SHP77 treated with DMSO at 0.1 percent for 48 hours (cell line): ENCODE data around the gene CEP162.
"Not testable (repeated sequence)": the region's sequence is repeated elsewhere in the genome, so short reads cannot be mapped to it uniquely, and the experiment has no call there.

Source experiments
- DNase-seq: peaks from one replicate; lab custom pipeline; 2025; lab: John Stamatoyannopoulos, UW

The CEP162 gene

GRCh38 chr6:84242265-84242664 is 14.8 kb upstream of the CEP162 start:
- no peak for DNase-seq

- no peak for DNase-seq
These were observed 728 bp upstream of the CEP162 start for GRCh38 chr6:84228198-84228543.

- DNase-seq = no peak
These were observed 404 bp downstream of the CEP162 start for GRCh38 chr6:84227044-84227433.

DNA sequence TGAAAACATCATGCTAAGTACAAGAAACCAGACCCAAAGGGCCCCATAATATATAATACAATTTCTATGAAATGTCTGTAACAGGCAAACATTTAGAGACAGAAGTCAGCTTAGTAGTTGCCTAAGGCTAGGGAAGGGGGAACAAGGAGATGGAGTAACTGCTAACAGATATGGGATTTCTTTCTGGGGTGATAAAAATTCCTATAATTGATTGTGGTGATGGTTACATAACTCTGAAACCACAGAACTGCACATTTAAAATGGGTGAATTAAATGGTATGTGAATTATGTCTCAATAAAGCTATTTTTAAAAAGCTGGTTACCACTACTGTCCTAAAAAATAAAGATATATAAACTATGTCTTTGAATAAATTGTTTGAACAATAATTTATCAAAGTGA is 3.2 kb downstream of the CEP162 start:
- no peak for DNase-seq

- DNase-seq = not testable (repeated sequence)
These were observed 3.8 kb downstream of the CEP162 start for GRCh38 chr6:84223608-84224007.

DNA sequence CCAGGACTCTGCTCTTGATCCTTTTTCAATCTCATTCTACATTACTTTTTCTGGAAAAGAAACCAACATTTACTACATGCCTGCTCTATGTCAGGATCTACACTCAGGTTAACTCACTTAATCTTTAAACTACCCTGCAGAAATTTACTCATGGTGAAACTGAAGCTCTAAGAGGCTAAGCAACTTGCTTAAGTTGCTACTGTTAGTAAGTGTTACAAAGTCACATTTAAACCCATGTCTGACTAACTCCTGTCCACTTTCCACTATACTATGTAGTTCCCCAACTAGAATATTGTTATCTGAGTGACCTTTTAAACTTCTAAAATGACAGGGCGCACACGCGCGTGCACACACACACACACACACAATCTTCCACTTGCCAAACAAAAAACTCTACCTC is 5.0 kb downstream of the CEP162 start:
- DNase-seq = no peak

GRCh38 chr6:84220809-84221409 is 6.5 kb downstream of the CEP162 start:
- no peak for DNase-seq

DNA sequence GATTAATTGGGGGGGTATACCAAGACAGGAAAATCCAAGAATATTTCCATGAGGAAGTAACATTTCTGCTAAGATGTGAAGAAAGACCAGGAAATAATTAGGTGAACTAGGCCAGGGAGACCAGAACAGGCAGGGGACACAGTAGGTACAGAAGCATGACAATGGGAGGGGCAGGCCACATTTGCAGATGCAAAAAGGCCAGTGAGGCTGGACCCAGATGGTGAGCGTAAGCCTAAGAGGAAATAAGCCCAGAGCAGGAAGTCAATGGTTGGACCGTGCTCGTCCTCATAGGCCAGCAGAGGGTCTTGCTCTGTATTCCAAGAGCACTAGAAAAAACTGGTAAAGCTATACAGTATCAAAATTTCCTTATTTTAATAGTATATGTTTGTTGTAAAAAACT is 9.4 kb downstream of the CEP162 start:
- no peak for DNase-seq

DNA sequence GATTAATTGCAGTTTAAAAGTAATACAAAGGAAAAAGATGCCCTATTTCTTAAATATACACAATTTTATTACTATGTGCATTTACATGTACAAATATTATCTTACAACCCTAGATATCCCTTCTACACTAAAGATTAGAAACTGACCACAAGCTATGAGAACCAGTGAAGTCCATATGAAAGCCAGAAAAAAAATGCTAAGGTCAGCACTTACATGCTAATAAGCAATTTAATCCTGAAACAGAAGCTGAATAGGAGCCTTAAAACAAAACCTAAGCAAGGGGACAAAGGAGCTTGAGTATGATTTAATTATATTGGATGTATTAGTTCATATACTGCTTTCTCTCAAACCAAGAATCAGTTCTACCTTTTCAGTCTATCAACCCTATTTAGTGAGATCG is 14.2 kb downstream of the CEP162 start:
- DNase-seq = no peak

DNA sequence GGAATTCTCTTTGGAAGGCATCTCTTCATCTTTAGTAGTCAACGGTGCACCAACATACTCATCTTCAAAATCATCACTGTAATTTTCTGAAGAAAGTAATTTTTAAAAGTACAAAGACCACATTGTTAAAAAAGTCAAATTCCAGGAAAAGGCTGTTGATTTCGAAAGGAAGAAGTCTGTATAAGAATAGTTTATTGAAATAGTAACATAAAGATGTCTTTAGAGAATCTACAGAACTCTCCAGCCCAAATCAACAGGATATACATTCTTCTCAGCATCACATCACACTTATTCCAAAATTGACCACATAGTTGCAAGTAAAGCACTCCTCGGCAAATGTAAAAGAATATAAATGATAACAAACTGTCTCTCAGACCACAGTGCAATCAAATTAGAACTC is 23.4 kb downstream of the CEP162 start:
- DNase-seq = no peak

DNA sequence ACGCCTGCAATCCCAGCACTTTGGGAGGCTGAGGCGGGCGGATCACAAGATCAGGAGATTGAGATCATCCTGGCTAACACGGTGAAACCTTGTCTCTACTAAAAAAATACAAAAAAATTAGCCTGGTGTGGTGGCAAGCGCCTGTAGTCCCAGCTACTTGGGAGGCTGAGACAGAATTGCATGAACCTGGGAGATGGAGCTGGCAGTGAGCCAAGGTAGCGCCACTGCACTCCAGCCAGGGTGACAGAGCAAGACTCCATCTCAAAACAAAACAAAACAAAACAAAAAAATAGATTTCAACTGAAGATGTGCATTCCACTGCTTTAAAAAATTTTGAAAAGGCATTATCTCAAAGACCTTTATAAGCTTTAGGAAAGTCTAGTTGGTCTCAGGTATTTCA is 27.5 kb downstream of the CEP162 start:
- not testable (repeated sequence) for DNase-seq

DNA sequence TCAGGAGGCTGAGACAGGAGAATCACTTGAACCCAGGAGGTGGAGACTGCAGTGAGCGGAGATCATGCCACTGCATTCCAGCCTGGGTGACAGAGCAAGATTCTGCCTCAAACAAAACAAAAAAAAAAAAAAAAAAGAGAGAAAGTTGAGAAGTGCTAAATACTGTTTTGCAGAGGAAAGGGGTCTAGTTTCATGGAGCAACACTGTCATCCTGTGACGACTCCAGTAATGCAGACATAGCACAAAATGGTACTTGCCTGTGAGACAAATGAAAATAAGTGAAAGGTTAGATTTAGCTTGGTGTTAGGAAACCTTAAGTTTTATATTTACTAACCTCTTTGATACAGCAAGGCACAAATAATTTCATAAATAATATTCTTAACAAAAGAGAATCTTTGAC is 29.7 kb downstream of the CEP162 start:
- DNase-seq = no peak

DNA sequence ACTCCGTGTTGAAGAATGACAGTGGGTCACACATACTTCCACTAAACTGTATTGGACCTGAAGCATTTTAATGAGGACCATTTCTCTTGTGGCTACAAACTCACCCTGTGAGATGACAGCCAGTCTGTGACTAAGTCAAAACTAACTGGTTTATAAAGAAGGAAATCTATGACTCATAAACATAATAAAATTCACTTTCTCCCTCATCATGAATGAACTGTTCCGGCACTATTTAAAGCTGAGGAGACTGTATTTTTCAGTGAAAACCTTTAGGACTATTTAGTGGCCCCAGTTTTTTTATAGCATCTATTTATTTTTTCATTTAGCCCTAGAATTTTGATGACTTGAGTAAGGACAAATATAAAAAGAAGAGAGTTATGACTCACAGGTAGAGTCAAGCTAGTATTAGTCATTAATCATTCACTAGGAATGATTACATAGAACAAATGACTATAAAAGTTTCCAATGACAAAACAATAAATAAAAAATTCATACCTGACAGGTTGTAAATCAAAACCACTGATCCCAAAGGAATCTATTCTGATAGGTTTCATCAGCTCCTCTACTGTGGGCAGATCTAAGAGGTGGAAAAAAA is 34.2 kb downstream of the CEP162 start:
- DNase-seq = no peak

DNA sequence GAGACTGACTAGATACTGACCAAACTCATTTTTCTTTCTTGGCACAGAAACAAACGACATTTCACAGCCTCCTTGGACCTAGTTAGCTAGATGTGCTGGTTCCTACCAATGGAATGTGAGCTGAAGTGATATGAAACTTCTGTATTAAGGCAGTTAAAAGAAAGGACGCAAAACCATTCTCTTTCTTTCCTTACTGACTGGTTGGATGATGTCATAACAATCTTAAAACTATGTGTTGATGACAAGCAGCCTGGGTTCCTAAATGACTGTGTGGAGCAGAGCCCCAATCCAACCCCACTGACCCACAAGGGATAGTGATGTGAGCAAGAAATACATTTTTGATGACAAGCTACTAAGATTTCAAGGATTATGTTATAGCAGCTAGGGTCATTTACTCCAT is 35.6 kb downstream of the CEP162 start:
- no peak for DNase-seq

- DNase-seq = not testable (repeated sequence)
These were observed 38.1 kb downstream of the CEP162 start for GRCh38 chr6:84189356-84189755.

DNA sequence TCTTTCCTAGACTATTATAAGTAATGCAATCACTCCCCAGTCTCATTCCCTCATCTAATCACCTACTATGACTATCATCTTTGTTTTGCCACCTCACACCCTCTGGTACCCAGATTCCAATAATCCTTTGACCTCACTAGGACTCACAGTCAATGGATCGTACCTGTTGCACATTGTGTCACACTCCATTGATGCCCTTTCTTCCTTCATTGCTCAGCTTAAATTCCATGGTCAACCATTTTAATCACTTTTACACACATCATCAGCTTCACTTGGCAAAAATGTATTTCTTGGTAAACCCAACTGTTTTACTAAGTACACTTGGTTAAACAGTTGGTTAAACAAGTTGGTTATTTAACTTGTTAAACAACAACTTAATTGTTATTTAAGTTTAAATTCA is 44.0 kb downstream of the CEP162 start:
- no peak for DNase-seq

DNA sequence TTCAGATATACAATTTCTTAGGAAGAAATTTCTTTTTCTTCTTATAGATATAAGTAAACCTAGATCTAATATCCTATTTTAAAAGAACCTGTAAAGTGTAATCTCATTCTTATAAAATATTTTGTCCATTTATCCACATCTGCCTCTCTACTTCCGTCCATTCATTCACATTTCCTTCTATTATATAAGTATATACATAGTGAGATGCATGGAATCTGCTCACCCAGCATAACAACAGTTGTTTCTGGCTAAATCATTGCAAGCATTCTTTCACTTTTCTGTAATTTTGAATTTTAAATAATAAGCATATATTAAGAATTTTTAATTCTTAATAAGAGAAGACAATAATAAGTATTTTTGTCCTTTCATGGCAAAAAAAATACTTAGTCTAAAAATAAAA is 45.4 kb downstream of the CEP162 start:
- no peak for DNase-seq

GRCh38 chr6:84177241-84177640 is 50.2 kb downstream of the CEP162 start:
- DNase-seq = no peak

DNA sequence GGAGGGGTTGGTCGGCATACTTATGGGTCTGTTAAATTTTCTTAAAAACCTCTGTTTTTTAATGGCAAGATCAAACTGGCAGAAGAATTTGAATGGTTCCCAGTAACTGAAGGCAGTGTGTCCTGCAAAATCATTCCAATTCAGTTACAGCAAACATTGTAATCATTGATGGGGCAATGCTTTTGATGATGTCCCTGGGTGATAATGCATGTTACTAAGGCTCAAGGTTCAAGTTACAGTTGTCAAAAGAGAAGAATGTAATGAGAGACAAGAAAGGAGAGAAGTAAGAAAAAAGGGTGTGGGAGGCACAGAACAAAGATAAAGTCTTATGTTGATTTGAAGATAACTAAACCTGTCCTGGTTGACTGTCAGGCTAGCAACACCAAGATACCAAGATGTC is 54.9 kb downstream of the CEP162 start:
- DNase-seq = no peak

- no peak for DNase-seq
These were observed 55.4 kb downstream of the CEP162 start for GRCh38 chr6:84172080-84172479.

DNA sequence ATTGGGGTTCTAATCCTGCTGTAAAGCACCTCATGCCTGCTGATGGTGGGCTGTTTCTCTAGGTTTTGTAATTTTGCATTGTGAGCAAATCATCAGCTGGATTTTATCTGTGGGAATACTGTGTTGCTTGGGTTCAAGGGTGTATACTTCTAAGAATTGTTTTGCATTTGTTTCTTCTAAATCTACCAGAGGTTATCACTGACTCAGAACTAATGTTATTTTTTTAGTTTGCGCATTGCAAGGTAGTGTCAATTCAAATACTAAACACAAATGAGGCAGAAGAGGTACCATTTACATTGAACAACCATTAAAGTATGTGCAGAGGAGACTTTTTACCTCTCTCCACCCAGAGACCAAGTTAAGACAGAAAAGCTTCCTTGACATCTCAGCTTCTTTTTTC is 60.0 kb downstream of the CEP162 start:
- DNase-seq = no peak

GRCh38 chr6:84166395-84166794 is 61.0 kb downstream of the CEP162 start:
- peak; percentile 16 for DNase-seq

DNA sequence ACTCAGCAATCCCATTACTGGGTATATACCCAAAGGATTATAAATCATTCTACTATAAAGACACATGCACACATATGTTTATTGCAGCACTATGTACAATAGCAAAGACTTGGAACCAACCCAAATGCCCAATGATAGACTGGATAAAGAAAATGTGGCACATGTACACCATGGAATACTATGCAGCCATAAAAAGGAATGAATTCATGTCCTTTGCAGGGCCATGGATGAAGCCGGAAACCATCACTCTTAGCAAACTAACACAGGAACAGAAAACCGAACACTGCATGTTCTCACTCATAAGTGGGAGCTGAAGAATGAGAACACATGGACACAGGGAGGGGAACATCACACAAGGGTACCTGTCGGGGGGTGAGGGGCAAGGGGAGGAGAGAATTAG is 63.1 kb downstream of the CEP162 start:
- DNase-seq = not testable (repeated sequence)

DNA sequence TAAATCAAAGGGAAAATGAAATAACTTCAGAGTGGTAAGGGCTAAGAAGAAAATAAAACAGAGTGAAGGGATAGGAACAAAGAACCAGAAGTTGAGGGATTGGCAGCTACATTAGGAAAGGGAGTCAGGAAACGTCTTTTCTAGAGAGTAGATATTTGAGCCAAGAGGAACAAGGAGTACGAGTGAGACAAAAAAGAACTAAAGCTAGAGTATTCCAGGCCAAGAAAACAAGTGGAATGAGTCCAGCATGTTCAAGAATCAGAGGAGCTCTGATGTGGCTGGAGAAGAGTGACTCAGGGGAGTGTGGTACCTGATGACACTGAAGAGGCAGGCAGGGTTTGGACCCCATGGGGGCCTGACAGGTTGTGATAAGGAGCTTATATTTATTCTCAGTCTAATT is 66.3 kb downstream of the CEP162 start:
- DNase-seq = no peak

GRCh38 chr6:84156306-84156705 is 71.1 kb downstream of the CEP162 start:
- DNase-seq = no peak
